ENCODE data around the gene KIF18B.

Gene KIF18B

GRCh38 chr17:44919411-44919810, 28.2 kb downstream of the KIF18B start:
- DNase-seq (ENCODE audit: low spot score), result no peak

DNA sequence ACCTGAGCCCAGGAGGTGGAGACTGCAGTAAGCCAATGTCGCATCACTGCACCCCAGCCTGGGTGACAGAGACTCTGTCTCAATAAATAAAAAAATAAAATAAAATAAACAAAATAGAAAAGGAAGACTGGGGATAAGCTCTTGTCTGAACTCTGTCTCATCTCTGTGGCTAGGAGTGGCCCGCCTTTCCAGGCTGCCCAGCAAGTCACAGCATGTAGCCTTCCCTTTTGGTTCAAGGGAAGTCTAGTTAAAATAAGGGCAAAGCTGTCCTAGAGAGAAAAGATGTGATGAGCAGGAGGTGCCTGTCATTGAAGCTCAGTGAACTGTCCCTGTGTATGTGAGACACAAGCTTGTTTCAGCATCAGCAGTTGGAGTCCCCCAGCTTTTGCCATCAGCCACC, 29.6 kb downstream of the KIF18B start:
- no peak for DNase-seq (ENCODE audit: low spot score)

DNA sequence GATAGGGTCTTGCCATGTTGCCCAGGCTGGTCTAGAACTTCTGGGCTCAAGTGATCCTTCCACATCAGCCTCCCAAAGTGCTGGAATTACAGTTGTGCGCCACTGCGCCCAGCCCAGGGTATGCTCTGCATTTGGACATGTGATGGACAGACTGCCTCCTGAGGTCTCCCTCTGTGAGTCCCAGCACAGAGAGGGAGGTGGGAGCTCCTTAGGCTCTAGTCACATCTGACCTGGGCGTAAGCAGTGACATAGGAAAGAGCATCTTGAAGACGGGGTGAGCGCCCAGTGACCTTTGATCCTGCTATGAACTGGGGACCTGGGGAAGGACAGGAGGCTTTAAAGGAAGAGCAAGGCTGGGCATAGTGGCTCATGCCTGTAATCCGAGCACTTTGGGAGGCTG, 30.1 kb downstream of the KIF18B start:
- no peak for DNase-seq (ENCODE audit: low spot score)

DNA sequence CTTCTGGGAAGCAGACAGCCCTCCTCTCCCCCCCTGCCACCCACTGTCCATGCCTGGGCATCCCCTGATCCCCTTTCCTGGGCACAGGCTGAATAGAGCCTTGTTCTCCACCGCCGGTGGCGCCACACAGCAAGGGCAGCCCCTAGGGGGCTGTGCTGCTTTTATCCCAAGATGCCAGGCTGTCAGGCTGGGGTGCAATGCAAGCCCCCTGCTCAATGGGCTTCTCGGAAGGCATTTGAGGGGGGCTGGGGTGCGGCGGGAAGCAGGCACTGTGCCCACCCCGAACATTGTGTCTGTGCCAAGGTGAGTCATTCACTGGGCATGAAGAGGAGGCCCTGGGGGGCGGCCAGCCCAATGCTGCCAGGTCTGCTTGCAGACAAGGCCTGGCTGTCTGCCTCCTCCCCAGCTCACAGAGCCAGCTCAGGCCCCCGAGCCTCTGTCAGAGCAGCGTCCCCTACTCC, 30.8 kb downstream of the KIF18B start:
- DNase-seq (ENCODE audit: low spot score), result no peak

DNA sequence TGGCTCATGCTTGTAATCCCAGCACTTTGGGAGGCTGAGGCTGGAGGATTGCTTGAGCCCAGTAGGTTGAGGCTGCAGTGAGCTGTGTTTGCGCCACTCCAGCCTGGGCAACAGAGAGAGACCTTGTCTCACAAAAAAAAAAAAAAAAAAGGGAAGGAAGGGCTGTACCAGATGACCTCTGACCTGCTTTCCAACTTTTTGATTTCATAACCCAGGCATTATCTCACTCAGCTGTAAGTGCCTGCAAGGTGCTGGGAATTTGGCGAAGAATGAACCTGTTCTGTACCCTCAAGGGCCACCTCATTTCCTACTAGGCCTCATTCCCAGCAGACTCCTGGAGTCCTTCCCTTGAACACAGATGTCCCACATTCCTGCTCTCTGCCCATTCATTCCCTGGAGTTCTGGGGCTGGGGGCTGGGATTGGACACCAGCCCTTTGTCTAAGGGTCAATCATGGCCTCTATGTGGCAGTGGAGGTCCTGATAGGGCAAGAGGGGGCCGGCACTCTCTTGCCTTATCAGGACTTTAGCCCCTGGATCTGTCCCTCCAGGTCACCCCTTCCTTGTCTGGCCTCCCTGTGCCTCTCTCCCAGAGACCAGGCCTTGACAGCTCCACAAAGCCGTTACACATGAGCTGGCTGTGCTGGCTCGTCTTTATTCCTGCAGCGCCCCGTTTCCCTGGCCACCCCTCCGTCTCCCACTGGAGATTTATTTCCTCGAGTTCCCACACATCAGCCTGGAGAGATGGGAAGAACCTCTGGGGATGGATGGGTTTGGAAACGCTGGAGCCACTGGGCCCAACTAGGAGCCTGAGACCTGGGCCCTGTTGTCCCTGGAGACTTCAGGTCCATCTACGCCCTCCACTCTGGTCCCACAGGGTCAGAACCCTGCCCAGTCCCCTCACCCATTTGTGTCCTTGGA, 31.5 kb downstream of the KIF18B start:
- no peak for DNase-seq (ENCODE audit: low spot score)

GRCh38 chr17:44915321-44915726, 32.2 kb downstream of the KIF18B start, which contains the start of gene GFAP:
Gene GFAP (minus strand): TSS chr17:44915500. CDS start chr17:44915486, 14 bp downstream.
- DNase-seq (ENCODE audit: low spot score), result no peak

- no peak for DNase-seq (ENCODE audit: low spot score)
Observed at GRCh38 chr17:44914698-44915271, 32.8 kb downstream of the KIF18B start.

DNA sequence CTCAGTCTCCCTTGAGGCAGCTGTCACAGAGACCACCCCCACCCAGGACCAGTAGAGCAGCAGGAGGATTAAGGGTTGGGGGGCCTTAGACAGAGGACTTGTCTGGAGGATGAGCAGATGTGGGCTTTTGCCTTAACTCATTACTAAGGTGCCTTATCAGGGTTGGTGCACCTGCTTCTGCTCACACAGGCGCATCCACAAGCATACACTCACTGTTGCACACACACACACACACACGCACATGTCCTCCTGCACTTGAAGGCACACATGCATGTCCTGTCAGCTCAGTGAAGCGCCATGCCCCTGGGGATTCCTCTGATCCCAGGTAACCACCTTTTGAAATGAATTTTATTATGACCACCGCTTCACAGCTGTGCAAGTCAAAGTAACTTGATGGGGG, 33.4 kb downstream of the KIF18B start:
- DNase-seq (ENCODE audit: low spot score), result no peak

DNA sequence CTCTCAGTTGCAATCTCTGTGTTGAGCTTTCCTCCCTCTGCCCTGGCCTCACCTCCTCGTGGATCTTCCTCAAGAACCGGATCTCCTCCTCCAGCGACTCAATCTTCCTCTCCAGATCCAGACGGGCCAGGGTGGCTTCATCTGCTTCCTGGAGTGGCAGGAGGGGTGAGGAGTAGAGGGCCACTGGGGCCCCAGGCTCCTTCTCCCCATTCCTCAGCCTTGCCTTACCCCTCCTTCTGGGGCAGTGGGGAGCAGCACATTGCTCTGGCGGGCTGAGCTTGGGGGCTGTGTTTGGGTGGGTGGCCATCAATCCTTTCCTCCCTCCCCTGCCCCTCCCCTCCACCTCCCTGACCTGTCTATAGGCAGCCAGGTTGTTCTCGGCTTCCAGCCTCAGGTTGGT, 33.9 kb downstream of the KIF18B start:
- DNase-seq (ENCODE audit: low spot score), result no peak

DNA sequence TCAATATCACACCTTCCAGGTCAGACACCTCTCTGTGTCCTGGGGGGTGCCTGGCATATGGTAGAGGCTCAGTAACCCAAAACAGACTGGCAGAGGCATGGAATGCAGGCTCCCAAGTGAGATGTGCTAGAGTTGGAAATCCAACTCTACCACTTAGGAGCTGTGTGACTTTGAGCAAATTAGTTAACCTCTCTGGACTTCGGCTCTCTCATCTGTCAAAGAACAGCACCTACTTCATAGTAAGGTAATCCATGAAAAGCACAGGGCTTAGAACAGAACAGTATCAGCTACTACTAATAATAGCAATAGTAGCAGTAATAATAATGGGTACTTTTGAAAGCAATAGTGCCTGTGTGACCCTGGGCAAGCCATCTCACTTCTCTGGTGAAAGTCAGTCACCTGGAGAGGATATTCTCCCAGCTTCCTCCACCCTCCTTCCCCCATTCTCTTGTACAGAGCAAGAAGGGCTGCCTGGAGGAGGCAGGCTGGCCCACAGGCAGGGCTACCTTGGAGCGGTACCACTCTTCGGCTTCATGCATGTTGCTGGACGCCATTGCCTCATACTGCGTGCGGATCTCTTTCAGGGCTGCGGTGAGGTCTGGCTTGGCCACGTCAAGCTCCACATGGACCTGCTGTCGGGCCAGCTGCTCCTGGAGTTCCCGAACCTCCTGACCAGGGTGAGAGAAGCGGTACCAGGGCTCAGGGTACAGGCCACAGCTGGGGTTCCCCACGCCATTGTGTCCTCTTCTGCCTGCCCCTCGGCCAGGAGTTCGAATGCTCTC, 34.6 kb downstream of the KIF18B start:
- no peak for DNase-seq (ENCODE audit: low spot score)

- peak; percentile 94 for DNase-seq (ENCODE audit: low spot score)
Observed at GRCh38 chr17:44911133-44912001, 36.2 kb downstream of the KIF18B start.

- DNase-seq (ENCODE audit: low spot score), result no peak
Observed at GRCh38 chr17:44910231-44911106, 37.1 kb downstream of the KIF18B start.

- no peak for DNase-seq (ENCODE audit: low spot score)
Observed at GRCh38 chr17:44909681-44910144, 37.9 kb downstream of the KIF18B start.

GRCh38 chr17:44908761-44909326, 38.7 kb downstream of the KIF18B start:
- no peak for DNase-seq (ENCODE audit: low spot score)

- no peak for DNase-seq (ENCODE audit: low spot score)
Observed at GRCh38 chr17:44907729-44908470, 39.7 kb downstream of the KIF18B start.

DNA sequence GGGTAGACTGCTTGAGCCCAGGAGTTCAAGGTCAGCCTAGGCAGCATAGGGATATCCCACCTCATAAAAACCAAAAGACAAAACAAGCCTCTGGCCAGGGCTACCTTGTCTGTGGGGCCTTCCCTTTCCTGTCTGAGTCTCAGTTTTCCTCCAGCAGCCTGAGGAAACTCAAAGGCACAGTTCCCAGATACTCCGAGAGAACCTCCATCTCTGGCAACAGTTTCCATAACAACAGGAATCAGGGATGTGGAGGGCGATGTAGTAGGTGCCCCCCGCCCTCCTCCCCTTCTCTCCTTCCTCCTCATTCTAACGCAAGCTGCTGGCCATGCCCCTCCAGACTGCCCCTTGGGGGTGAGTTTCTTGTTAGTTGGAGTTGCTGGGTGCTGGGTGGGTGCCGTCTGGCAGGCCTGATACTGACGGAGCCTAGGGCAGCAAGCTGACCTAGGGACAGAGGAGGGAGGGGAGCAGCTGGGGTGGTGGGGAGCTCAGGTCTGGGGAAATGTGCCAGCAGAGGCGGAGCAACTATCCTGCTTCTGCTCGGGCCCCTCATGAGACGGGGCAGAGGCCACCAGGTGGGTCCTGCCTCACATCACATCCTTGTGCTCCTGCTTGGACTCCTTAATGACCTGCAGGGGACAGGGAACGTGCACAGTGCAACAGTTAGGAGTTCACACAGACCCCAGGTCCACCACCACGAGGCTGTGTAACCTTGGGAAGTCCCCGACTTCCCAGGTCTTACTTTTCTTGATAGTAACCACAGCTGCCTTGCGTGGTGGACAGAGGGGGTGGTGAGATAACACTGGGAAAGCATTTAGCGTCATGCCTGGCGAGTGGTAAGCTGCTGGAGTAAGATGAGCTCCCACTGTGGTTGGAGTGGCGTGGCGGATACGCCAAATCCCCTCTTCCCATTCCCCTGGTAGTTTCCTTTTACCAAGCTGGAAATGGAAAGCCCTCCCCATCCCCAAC, 40.5 kb downstream of the KIF18B start:
- DNase-seq (ENCODE audit: low spot score), result no peak

DNA sequence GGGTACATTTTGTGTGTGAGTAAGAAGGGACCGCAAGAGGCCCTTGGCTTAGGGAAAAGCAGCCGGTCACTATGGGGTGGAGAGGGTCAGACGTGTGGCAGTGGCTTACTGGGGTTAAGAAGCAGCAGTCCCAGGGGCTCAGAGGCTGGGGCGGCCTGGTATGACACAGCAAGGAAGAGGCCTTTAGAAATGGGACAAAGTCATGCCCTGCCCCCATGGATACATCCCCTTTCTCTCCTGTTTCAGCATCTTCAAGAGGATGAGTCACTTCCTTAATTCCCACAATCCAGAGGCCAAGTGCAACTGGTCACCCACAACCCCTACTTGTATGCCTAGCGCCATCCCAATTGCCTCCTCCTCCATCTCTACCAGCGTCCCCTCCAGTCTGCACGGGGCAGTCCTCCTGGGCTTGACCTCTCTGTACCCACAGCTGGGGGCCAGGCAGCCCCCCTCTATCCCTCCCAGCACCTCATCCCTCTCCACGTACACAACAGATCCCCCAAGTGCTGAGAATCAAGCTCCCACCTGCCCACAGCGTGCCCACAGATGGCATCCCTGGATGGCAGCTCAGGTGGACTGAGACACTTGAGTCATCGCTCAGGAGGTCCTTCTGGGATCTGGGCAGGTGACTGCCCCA, 41.4 kb downstream of the KIF18B start:
- no peak for DNase-seq (ENCODE audit: low spot score)
